Nephron (organoid): Measurements from ENCODE around the gene FAM110D.

ENCODE experiments used
- H3K27ac Mint-ChIP-seq, 3 experiments: 2 replicates each; pipeline ENCODE4 v1.8.0; 2020; ENCODE audit warnings: mixed read lengths in 3 of 3, mild to moderate bottlenecking in 2 of 3, moderate library complexity in 1 of 3
- H3K27me3 Mint-ChIP-seq: 2 replicates; pipeline ENCODE4 v1.8.0; 2021; ENCODE audit warnings: low read depth, mild to moderate bottlenecking, moderate library complexity, mixed read lengths
- H3K36me3 Mint-ChIP-seq: 2 replicates; pipeline ENCODE4 v1.8.0; 2020; ENCODE audit warnings: low read depth, mixed read lengths
- H3K4me1 Mint-ChIP-seq: 2 replicates; pipeline ENCODE4 v1.8.0; 2020; ENCODE audit warnings: mixed read lengths
- H3K4me3 Mint-ChIP-seq, 3 experiments: 2 replicates each; pipeline ENCODE4 v1.8.0; 2020; ENCODE audit warnings: mild to moderate bottlenecking in 3 of 3, mixed read lengths in 3 of 3, moderate library complexity in 2 of 3
- H3K9me3 Mint-ChIP-seq: 2 replicates; pipeline ENCODE4 v1.8.0; 2020; ENCODE audit warnings: mixed read lengths
- CTCF ChIP-seq, 3 experiments: fragments of 200-600 bp; sonication (generic); IDR thresholded peaks; one replicate each; pipeline ENCODE4 v1.5.0; 2021; ENCODE audit warnings: antibody characterized with exemption in 3 of 3; ENCODE audit not compliant: unreplicated experiment in 3 of 3

FAM110D gene

GRCh38 chr1:26112407-26112775 lies 46.5 kb upstream of the FAM110D start:
- H3K27ac Mint-ChIP-seq = peak overlapping the region; percentile 77 to 99 (median 84)
- no peak for TF ChIP-seq CTCF (IDR thresholded peaks at IDR 0.05; ENCODE audit: unreplicated experiment in 3 of 3)

GRCh38 chr1:26114165-26114927 lies 44.5 kb upstream of the FAM110D start:
- no peak for TF ChIP-seq CTCF (IDR thresholded peaks at IDR 0.05; ENCODE audit: unreplicated experiment in 3 of 3)
- no peaks in the 10 kb centered on the region for H3K9me3 Mint-ChIP-seq
- H3K27me3 Mint-ChIP-seq = no peaks in the 10 kb centered on the region
- peak overlapping the region; percentile 59 to 79 (median 71) for H3K4me3 Mint-ChIP-seq
- H3K27ac Mint-ChIP-seq = peak overlapping the region in 1 of 3 experiments; percentile 42
- peaks cover 30% of the 10 kb centered on the region for H3K4me1 Mint-ChIP-seq
- H3K36me3 Mint-ChIP-seq = peaks cover 35% of the 10 kb centered on the region

More at GRCh38 chr1:26112407-26112775, 46.5 kb upstream of the FAM110D start:
- Mint-ChIP-seq H3K4me3 (peak overlapping the region; percentile 93 to 97 (median 96)), H3K36me3 (peaks cover 21% of the 10 kb centered on the region), H3K27me3 (no peaks in the 10 kb centered on the region), H3K9me3 (no peaks in the 10 kb centered on the region), H3K4me1 (peaks cover 30% of the 10 kb centered on the region)

- H3K4me3 Mint-ChIP-seq = no peak overlapping the region
- no peaks in the 10 kb centered on the region for H3K4me1 Mint-ChIP-seq
- H3K36me3 Mint-ChIP-seq = peaks cover 45% of the 10 kb centered on the region
- H3K9me3 Mint-ChIP-seq = no peaks in the 10 kb centered on the region
- TF ChIP-seq CTCF (IDR thresholded peaks at IDR 0.05; ENCODE audit: unreplicated experiment in 3 of 3) = no peak
- H3K27me3 Mint-ChIP-seq = no peaks in the 10 kb centered on the region
- H3K27ac Mint-ChIP-seq = no peak overlapping the region
These were observed 38.8 kb upstream of the FAM110D start for GRCh38 chr1:26119892-26120608.

GRCh38 chr1:26121854-26122773 lies 36.8 kb upstream of the FAM110D start:
- no peak for TF ChIP-seq CTCF (IDR thresholded peaks at IDR 0.05; ENCODE audit: unreplicated experiment in 3 of 3)
- Mint-ChIP-seq H3K27me3 (no peaks in the 10 kb centered on the region), H3K4me3 (no peak overlapping the region), H3K27ac (no peak overlapping the region), H3K4me1 (no peaks in the 10 kb centered on the region), H3K36me3 (peaks cover 41% of the 10 kb centered on the region), H3K9me3 (no peaks in the 10 kb centered on the region)

- Mint-ChIP-seq H3K4me1 (peaks cover 6% of the 10 kb centered on the region), H3K27ac (no peak overlapping the region), H3K27me3 (no peaks in the 10 kb centered on the region), H3K4me3 (no peak overlapping the region), H3K9me3 (no peaks in the 10 kb centered on the region), H3K36me3 (peaks cover 32% of the 10 kb centered on the region)
- TF ChIP-seq CTCF (IDR thresholded peaks at IDR 0.05; ENCODE audit: unreplicated experiment in 3 of 3) = no peak
These were observed 35.6 kb upstream of the FAM110D start for GRCh38 chr1:26122988-26123973.
